Gastrocnemius medialis (tissue), 4 donors: Measurements from ENCODE around the gene PA2G4. TPM values are rescaled to one million over a fixed set of nuclear protein-coding genes. Genes with fewer than 3 reads are reported as not detected.
"Not testable (repeated sequence)": the region's sequence is repeated elsewhere in the genome, so short reads cannot be mapped to it uniquely, and the experiment has no call there.

ENCODE experiments used
- ATAC-seq, 2 donors: fragments of 150-250 bp; one replicate each; pipeline ENCODE4 v1.9.1; 2016
- DNase-seq, 2 donors: peaks; one replicate each; pipeline ENCODE4 v3.0.0-alpha.2; 2019
- H3K27ac ChIP-seq, 4 donors: fragments of 200-600 bp; sonication (generic); 1 replicate in 1 of 4; 2 replicates in 3 of 4; pipeline ENCODE4 v1.5.1; 2016 to 2018; ENCODE audit warnings: mild to moderate bottlenecking in 2 of 4, moderate library complexity in 1 of 4
- H3K27me3 ChIP-seq, 3 donors: fragments of 200-600 bp; sonication (generic) in 2 of 3; 1 replicate in 1 of 3; 2 replicates in 2 of 3; pipeline versions ENCODE4 v1.5.1 to v1.6.0; 2016 to 2019; ENCODE audit warnings: mild to moderate bottlenecking in 1 of 3, moderate library complexity in 1 of 3
- H3K36me3 ChIP-seq, 2 donors: fragments of 200-600 bp; sonication (generic) in 1 of 2; one replicate each; pipeline ENCODE4 v1.5.1; 2017 to 2018
- H3K4me1 ChIP-seq, 2 donors: fragments of 200-600 bp; sonication (generic) in 1 of 2; one replicate each; pipeline ENCODE4 v1.5.1; 2016 to 2017; ENCODE audit warnings: mild to moderate bottlenecking in 2 of 2
- H3K4me3 ChIP-seq, 4 donors: fragments of 200-600 bp; sonication (generic) in 3 of 4; 1 replicate in 1 of 4; 2 replicates in 3 of 4; pipeline ENCODE4 v1.5.1; 2016 to 2019; ENCODE audit warnings: mild to moderate bottlenecking in 2 of 4
- H3K9me3 ChIP-seq, 3 donors: fragments of 200-600 bp; sonication (generic) in 2 of 3; 1 replicate in 1 of 3; 2 replicates in 2 of 3; pipeline ENCODE4 v1.5.1; 2016 to 2019
- CTCF ChIP-seq, 5 experiments: fragments of 450-650 bp in 3 of 5; fragments of 200-600 bp in 2 of 5; sonication (generic) in 2 of 5; IDR thresholded peaks in 4 of 5; conservative IDR thresholded peaks in 1 of 5; 1 replicate in 4 of 5; 2 replicates in 1 of 5; pipeline ENCODE4 v1.5.1; 2016 to 2019; ENCODE audit warnings: antibody characterized with exemption in 5 of 5, mild to moderate bottlenecking in 3 of 5, moderate library complexity in 3 of 5
- POLR2A ChIP-seq, 2 donors: fragments of 450-650 bp; IDR thresholded peaks; one replicate each; pipeline ENCODE4 v1.6.1; 2017; ENCODE audit warnings: antibody characterized with exemption in 2 of 2, mild to moderate bottlenecking in 2 of 2, moderate library complexity in 2 of 2
- in situ Hi-C, 4 donors: fragments of 200-750 bp; cut with MboI; loops; one replicate each; pipeline versions ENCODE4 v1.15.0 to v1.8.0; 2017; ENCODE audit warnings: low sequenced_read_pairs in 4 of 4
- intact Hi-C: fragments of 100-400 bp; cut with DNase I; formaldehyde crosslinking; loops from one replicate; pipeline ENCODE4 v1.15.1; 2023; ENCODE audit warnings: low total_unique reads
- total RNA-seq, 4 donors: library from RNA; depleted of rRNA; stranded (reverse); fragments of >200 nt; gene quantifications; one replicate each; pipeline versions ENCODE4 v1.1.0 to v1.2.3, GENCODE V29; 2016

Gene PA2G4
- total RNA-seq, 4 donors from 2014 or later: 109 to 204 (median 127) TPM

- ATAC-seq (no peak), DNase-seq (no peak)
- Histone ChIP-seq H3K9me3 (no peaks in the 10 kb centered on the region), H3K27me3 (no peaks in the 10 kb centered on the region), H3K36me3 (peaks cover 4 to 31% of the 10 kb centered on the region in 2 donors), H3K27ac (peak overlapping the region; percentile 93 to 99 (median 98)), H3K4me1 (peaks cover 18 to 21% of the 10 kb centered on the region in 2 donors), H3K4me3 (peak overlapping the region; percentile 82 to 94 (median 88))
- intact Hi-C loops (loop anchor here (5.0 kb wide), 5 partner anchors 202 to 1732 kb away; partner anchors contain the start of genes CD63, CNPY2, CTDSP2 and TIMELESS), in situ Hi-C loops (loop anchor here in 1 of 4 donors (10.0 kb wide), 1 partner anchor 109 kb away; the partner anchor contains the start of genes NABP2 and RNF41)
- TF ChIP-seq CTCF (IDR thresholded peaks at IDR 0.05 in 4 of 5, conservative IDR thresholded peaks at IDR 0.05 in 1 of 5) (no peak), POLR2A (IDR thresholded peaks at IDR 0.05) (no peak)
Measured at GRCh38 chr12:56115329-56115728, 11.0 kb downstream of the PA2G4 start.

GRCh38 chr12:56116267-56117081, 12.1 kb downstream of the PA2G4 start, which contains the start of gene RPL41:
RPL41 (plus strand) TSS chr12:56116633.
- H3K4me3 ChIP-seq: peak within 1 kb of the TSS; percentile 82 to 94 (median 88)

GRCh38 chr12:56117082-56117706, 12.8 kb downstream of the PA2G4 start:
- not testable (repeated sequence) for H3K27me3 ChIP-seq, H3K9me3 ChIP-seq, ATAC-seq, DNase-seq
- Histone ChIP-seq H3K27ac (peak overlapping the region; percentile 93 to 99 (median 98)), H3K4me1 (peaks cover 35 to 40% of the 10 kb centered on the region in 2 donors), H3K36me3 (peaks cover 0 to 23% of the 10 kb centered on the region in 2 donors), H3K4me3 (peak overlapping the region; percentile 82 to 94 (median 88))
- intact Hi-C loops (loop anchor here (2.0 to 5.0 kb wide), 6 partner anchors 74 to 1730 kb away; partner anchors contain the start of genes CD63, CNPY2, CTDSP2 and TIMELESS), in situ Hi-C loops (loop anchor here in 1 of 4 donors (10.0 kb wide), 1 partner anchor 108 kb away; the partner anchor contains the start of genes NABP2 and RNF41)

More at GRCh38 chr12:56116267-56117081, 12.1 kb downstream of the PA2G4 start, which contains the start of gene RPL41:
- intact Hi-C loops (loop anchor here (1.0 to 5.0 kb wide), 7 partner anchors 12 to 1731 kb away; partner anchors contain the start of genes CD63, CNPY2, CTDSP2 and PA2G4), in situ Hi-C loops (loop anchor here in 1 of 4 donors (10.0 kb wide), 1 partner anchor 108 kb away; the partner anchor contains the start of genes NABP2 and RNF41)
- peaks cover 0 to 26% of the 10 kb centered on the region in 2 donors for H3K36me3 ChIP-seq
- TF ChIP-seq CTCF (IDR thresholded peaks at IDR 0.05 in 4 of 5, conservative IDR thresholded peaks at IDR 0.05 in 1 of 5): peak in 1 of 5 experiments; percentile 11
- peak; percentile 95 to 97 for TF ChIP-seq POLR2A (IDR thresholded peaks at IDR 0.05)
- no peaks in the 10 kb centered on the region for H3K27me3 ChIP-seq
- peaks cover 29 to 33% of the 10 kb centered on the region in 2 donors for H3K4me1 ChIP-seq
- DNase-seq: peak; percentile 90 to 94
- ATAC-seq: peak; percentile 72 to 78
- no peaks in the 10 kb centered on the region for H3K9me3 ChIP-seq
- H3K27ac ChIP-seq: peak within 1 kb of the TSS; percentile 93 to 99 (median 98)

- Histone ChIP-seq H3K36me3 (peaks cover 0 to 17% of the 10 kb centered on the region in 2 donors), H3K4me3 (peak within 1 kb of the TSS; percentile 82 to 94 (median 88)), H3K9me3 (no peaks in the 10 kb centered on the region), H3K27me3 (no peaks in the 10 kb centered on the region), H3K4me1 (peaks cover 44 to 49% of the 10 kb centered on the region in 2 donors), H3K27ac (peak within 1 kb of the TSS; percentile 93 to 99 (median 98))
- ATAC-seq: peak; percentile 76
- in situ Hi-C loops: loop anchor here in 1 of 4 donors (10.0 kb wide), 1 partner anchor 107 kb away; the partner anchor contains the start of genes NABP2 and RNF41
- DNase-seq: peak; percentile 98 to 99
- intact Hi-C loops: loop anchor here (1.0 to 5.0 kb wide), 10 partner anchors 41 to 1729 kb away; partner anchors contain the start of genes ANKRD52, CD63, CNPY2 and CTDSP2
- TF ChIP-seq CTCF (IDR thresholded peaks at IDR 0.05 in 4 of 5, conservative IDR thresholded peaks at IDR 0.05 in 1 of 5): peak; percentile 29 to 76 (median 58)
- TF ChIP-seq POLR2A (IDR thresholded peaks at IDR 0.05): peak; percentile 91 to 96
Measured at GRCh38 chr12:56117778-56118687, 13.7 kb downstream of the PA2G4 start, which contains the start of gene ZC3H10. ZC3H10 (plus strand) TSS chr12:56118266; CDS start chr12:56120563, 2,297 bp downstream.
